Central memory CD8-positive, alpha-beta T cell (primary cell): Measurements from ENCODE around the gene CACNA1B.

Source experiments
- ATAC-seq: fragments of 150-1000 bp; cut with Tn5 transposase; replicated peaks from 2 replicates; pipeline ENCODE4 v1.10.0; 2022; ENCODE audit warnings: mild to moderate bottlenecking, moderate FRiP score, moderate number of reproducible peaks; ENCODE audit not compliant: poor library complexity, severe bottlenecking; ENCODE audit errors: extremely low read depth
- DNase-seq, 2 donors: peaks; one replicate each; pipeline ENCODE4 v3.0.0; 2021; ENCODE audit warnings: low spot score in 2 of 2
- H3K27ac Mint-ChIP-seq: one replicate; pipeline ENCODE4 v1.8.0; 2022; ENCODE audit warnings: low read depth, mild to moderate bottlenecking, moderate library complexity, mixed read lengths
- H3K27me3 Mint-ChIP-seq: one replicate; pipeline ENCODE4 v1.8.0; 2022; ENCODE audit warnings: mixed read lengths
- H3K36me3 Mint-ChIP-seq: one replicate; pipeline ENCODE4 v1.8.0; 2022; ENCODE audit warnings: mild to moderate bottlenecking, moderate library complexity, mixed read lengths; ENCODE audit not compliant: insufficient read depth
- H3K4me1 Mint-ChIP-seq: one replicate; pipeline ENCODE4 v1.8.0; 2022; ENCODE audit warnings: mixed read lengths
- H3K4me3 Mint-ChIP-seq: one replicate; pipeline ENCODE4 v1.8.0; 2022; ENCODE audit warnings: mild to moderate bottlenecking, moderate library complexity, mixed read lengths
- H3K9me3 Mint-ChIP-seq: one replicate; pipeline ENCODE4 v1.8.0; 2022; ENCODE audit warnings: mixed read lengths

Gene CACNA1B

GRCh38 chr9:138003485-138004190 is 126.1 kb downstream of the CACNA1B start:
- H3K36me3 Mint-ChIP-seq: no peaks in the 10 kb centered on the region
- peak in 1 of 2 donors; percentile 8 for DNase-seq
- peaks cover 36% of the 10 kb centered on the region for H3K27me3 Mint-ChIP-seq
- no peaks in the 10 kb centered on the region for H3K4me1 Mint-ChIP-seq
- H3K4me3 Mint-ChIP-seq: no peak overlapping the region
- H3K9me3 Mint-ChIP-seq: no peaks in the 10 kb centered on the region
- ATAC-seq: no peak
- H3K27ac Mint-ChIP-seq: no peak overlapping the region

DNA sequence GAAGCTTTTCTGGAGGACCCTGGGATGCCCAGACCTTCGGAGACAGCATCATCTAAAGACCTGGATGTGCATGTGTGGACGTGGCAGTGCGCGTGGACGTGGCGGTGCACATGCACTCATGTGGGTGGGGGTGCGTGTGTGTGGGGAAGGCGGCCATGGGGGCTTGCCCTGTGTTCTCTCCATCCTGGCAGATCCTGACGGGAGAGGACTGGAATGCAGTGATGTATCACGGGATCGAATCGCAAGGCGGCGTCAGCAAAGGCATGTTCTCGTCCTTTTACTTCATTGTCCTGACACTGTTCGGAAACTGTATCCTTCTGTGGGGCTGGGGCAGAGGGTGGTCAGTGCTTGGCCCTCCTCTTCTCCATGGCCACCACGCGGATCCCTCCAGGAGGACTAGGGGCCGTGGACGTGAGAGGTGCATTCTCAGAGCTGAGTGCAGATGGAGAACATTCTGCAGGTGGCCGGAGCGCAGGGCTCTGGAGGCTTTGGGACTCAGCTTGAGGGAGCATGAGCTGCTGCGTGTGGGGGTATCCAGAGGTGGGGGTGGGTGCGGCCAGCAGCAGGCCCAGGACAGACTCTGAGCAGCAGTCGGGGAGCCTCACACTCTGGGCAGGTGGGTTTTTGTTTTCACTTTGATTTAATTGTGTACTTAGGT is 129.1 kb downstream of the CACNA1B start:
- Mint-ChIP-seq H3K9me3 (no peaks in the 10 kb centered on the region), H3K27ac (no peak overlapping the region), H3K36me3 (no peaks in the 10 kb centered on the region), H3K4me1 (no peaks in the 10 kb centered on the region), H3K27me3 (peaks cover 26% of the 10 kb centered on the region), H3K4me3 (no peak overlapping the region)
- DNase-seq (peak in 1 of 2 donors; percentile 3), ATAC-seq (no peak)

DNA sequence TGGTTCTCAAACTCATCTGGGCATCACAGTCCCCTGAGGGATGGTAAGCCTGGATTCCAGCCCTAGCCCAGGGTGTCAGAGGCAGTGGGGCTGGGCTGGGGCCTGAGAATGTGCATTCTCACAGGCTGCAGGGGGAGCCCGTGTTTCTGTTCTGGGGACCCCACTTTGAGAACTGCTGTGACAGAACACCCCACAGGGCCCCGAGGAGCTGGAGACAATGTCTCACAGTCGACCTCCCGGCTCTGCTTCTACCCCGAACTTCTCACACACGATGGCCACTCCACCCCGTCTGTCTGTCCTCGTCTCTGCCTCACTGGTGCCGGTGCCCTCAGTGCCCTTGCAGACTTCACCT is 130.0 kb downstream of the CACNA1B start:
- Mint-ChIP-seq H3K9me3 (no peaks in the 10 kb centered on the region), H3K4me1 (no peaks in the 10 kb centered on the region), H3K4me3 (no peak overlapping the region), H3K27ac (no peak overlapping the region), H3K27me3 (peaks cover 26% of the 10 kb centered on the region), H3K36me3 (no peaks in the 10 kb centered on the region)
- ATAC-seq: no peak
- DNase-seq: no peak

DNA sequence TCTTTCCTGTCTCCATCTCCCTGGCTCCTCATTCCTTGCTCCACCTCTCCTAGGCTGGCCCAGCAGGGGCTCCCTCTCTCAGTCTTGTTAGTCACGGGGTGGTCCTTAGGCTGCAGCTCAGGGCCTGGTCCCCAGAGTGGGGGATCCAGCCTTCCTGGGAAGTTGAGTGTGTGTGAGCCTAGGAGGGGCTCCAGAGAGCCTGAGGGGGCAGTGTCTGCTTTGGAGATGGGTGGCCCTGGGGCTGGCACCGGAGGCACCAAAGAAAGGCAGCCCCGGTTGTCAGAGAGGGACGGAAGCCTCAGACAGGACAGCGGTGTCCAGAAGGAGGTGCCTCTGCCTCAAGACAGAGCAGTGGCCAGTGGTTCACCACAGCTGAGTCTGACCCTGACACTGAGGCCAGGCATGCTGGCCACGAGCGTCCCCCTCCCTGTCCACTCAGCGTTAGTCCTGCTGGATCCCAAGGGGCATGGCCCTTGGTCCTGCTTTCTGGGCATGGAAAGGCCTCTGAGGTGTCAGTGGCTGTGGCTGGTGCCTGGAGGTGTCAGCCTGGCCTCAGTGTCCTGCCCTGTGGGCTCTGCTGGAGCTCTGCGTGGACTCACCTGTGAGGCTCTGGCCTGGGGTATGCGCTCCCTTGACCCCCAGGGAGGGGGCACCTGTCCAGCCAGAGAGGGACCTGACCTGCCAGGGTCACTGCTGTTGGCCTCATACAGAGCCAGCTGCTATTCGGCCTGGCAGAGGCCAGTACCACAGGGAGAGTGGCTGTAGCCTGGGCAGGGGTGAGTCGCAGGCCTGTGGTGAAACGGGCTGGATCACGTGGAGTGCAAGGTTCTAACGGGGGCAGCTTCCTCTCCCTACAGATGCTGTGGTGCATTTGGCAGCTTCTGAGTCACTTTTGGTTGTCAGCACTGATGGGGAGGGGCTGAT is 130.6 kb downstream of the CACNA1B start:
- no peaks in the 10 kb centered on the region for H3K9me3 Mint-ChIP-seq
- no peaks in the 10 kb centered on the region for H3K36me3 Mint-ChIP-seq
- H3K27me3 Mint-ChIP-seq: peaks cover 26% of the 10 kb centered on the region
- H3K4me3 Mint-ChIP-seq: no peak overlapping the region
- DNase-seq: peak in 1 of 2 donors; percentile 11
- ATAC-seq: no peak
- no peaks in the 10 kb centered on the region for H3K4me1 Mint-ChIP-seq
- H3K27ac Mint-ChIP-seq: no peak overlapping the region

GRCh38 chr9:138009016-138009802 is 131.6 kb downstream of the CACNA1B start:
- Mint-ChIP-seq H3K27ac (no peak overlapping the region), H3K4me3 (no peak overlapping the region), H3K9me3 (no peaks in the 10 kb centered on the region), H3K27me3 (peaks cover 18% of the 10 kb centered on the region), H3K36me3 (no peaks in the 10 kb centered on the region), H3K4me1 (no peaks in the 10 kb centered on the region)
- ATAC-seq (no peak), DNase-seq (peak in 1 of 2 donors; percentile 8)

- H3K4me1 Mint-ChIP-seq: no peaks in the 10 kb centered on the region
- H3K27me3 Mint-ChIP-seq: peaks cover 17% of the 10 kb centered on the region
- H3K36me3 Mint-ChIP-seq: no peaks in the 10 kb centered on the region
- ATAC-seq: no peak
- DNase-seq: no peak
- H3K27ac Mint-ChIP-seq: no peak overlapping the region
- no peak overlapping the region for H3K4me3 Mint-ChIP-seq
- H3K9me3 Mint-ChIP-seq: no peaks in the 10 kb centered on the region
Observed at GRCh38 chr9:138009803-138010690, 132.5 kb downstream of the CACNA1B start.

- Mint-ChIP-seq H3K9me3 (no peaks in the 10 kb centered on the region), H3K27ac (no peak overlapping the region), H3K36me3 (no peaks in the 10 kb centered on the region), H3K4me1 (no peaks in the 10 kb centered on the region), H3K27me3 (peaks cover 17% of the 10 kb centered on the region), H3K4me3 (no peak overlapping the region)
- no peak for DNase-seq
- ATAC-seq: no peak
Observed at GRCh38 chr9:138010861-138011260, 133.3 kb downstream of the CACNA1B start.

GRCh38 chr9:138011951-138012500 is 134.4 kb downstream of the CACNA1B start:
- Mint-ChIP-seq H3K27me3 (peaks cover 9% of the 10 kb centered on the region), H3K36me3 (no peaks in the 10 kb centered on the region), H3K27ac (no peak overlapping the region), H3K9me3 (no peaks in the 10 kb centered on the region), H3K4me3 (no peak overlapping the region), H3K4me1 (no peaks in the 10 kb centered on the region)
- no peak for DNase-seq
- ATAC-seq: no peak

GRCh38 chr9:138013273-138013672 is 135.7 kb downstream of the CACNA1B start:
- ATAC-seq (no peak), DNase-seq (no peak)
- H3K36me3 Mint-ChIP-seq: no peaks in the 10 kb centered on the region
- no peak overlapping the region for H3K27ac Mint-ChIP-seq
- no peak overlapping the region for H3K4me3 Mint-ChIP-seq
- H3K27me3 Mint-ChIP-seq: no peaks in the 10 kb centered on the region
- H3K9me3 Mint-ChIP-seq: no peaks in the 10 kb centered on the region
- no peaks in the 10 kb centered on the region for H3K4me1 Mint-ChIP-seq

- H3K4me1 Mint-ChIP-seq: no peaks in the 10 kb centered on the region
- no peak overlapping the region for H3K27ac Mint-ChIP-seq
- DNase-seq (no peak), ATAC-seq (no peak)
- H3K4me3 Mint-ChIP-seq: no peak overlapping the region
- H3K36me3 Mint-ChIP-seq: no peaks in the 10 kb centered on the region
- H3K9me3 Mint-ChIP-seq: no peaks in the 10 kb centered on the region
- H3K27me3 Mint-ChIP-seq: no peaks in the 10 kb centered on the region
Observed at GRCh38 chr9:138013836-138014562, 136.4 kb downstream of the CACNA1B start.

DNA sequence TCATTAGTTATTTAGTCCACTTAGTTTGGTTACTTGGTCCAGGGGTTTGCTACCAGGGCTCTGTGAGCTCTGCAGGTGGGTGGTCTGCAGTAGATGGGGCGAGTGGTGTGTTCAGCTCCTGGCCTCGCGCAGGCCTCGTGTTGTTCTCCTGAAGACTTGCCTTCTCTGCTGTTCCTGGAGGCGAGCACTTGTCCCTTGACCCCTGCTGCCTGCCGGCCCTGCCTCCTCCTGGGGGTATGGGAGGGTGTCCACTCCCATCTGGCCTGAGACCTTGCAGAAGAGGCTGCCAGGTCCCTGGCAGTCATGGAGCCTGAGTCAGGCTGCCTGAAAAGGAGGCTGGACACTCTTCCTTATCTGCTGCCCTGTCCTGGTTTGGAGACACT is 137.0 kb downstream of the CACNA1B start:
- no peaks in the 10 kb centered on the region for H3K4me1 Mint-ChIP-seq
- DNase-seq (no peak), ATAC-seq (no peak)
- no peak overlapping the region for H3K4me3 Mint-ChIP-seq
- no peak overlapping the region for H3K27ac Mint-ChIP-seq
- no peaks in the 10 kb centered on the region for H3K9me3 Mint-ChIP-seq
- no peaks in the 10 kb centered on the region for H3K27me3 Mint-ChIP-seq
- H3K36me3 Mint-ChIP-seq: no peaks in the 10 kb centered on the region
